GM21619 (cell line): Measurements from ENCODE around the gene KCTD5.
A peak's percentile ranks its signal among the peaks of the same experiment; 100 is the strongest.
"Not testable (repeated sequence)": the region's sequence is repeated elsewhere in the genome, so short reads cannot be mapped to it uniquely, and the experiment has no call there.

Experiments used
- ATAC-seq: cut with Tn5 transposase; IDR thresholded peaks from one replicate; pipeline ENCODE4 v1.9.1; 2021; ENCODE audit not compliant: unreplicated experiment

Gene KCTD5

GRCh38 chr16:2682209-2683021, at the start of gene KCTD5:
Gene KCTD5 (plus strand): TSS chr16:2682523. CDS start chr16:2682549, 26 bp downstream.
- peak; percentile 62 for ATAC-seq

DNA sequence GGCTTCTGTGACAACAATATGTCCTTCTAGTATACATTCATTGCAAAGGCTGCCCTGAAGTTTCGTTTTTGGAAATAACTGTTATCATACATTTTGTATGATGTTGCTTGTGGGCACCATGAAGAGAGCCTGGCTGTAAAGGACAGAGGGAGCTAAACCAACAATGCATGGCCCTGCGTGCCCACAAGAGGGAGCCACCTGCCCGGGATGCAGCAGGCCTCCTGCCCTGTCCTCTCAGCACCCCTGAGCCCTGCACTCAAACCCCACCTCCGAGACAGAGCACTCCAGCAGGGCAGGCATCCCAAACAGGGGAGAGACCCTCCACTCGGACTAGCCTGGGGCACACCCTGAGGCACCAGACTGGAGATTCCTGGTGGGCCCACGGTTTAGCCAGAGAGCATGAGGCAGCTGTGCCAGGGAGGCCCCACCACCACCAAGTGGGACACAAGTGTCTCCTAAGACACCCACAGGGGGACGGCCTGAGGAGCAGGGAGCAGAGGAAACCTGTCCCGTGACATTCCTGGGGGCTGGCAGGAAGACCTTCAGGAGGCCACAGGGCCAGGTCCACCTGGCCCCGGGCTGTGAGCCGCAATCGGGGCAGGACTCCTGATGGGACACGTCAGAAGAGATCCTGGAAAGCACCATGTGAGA, 43.1 kb upstream of the KCTD5 start:
- ATAC-seq: not testable (repeated sequence)

GRCh38 chr16:2639722-2640072, 42.6 kb upstream of the KCTD5 start:
- not testable (repeated sequence) for ATAC-seq

DNA sequence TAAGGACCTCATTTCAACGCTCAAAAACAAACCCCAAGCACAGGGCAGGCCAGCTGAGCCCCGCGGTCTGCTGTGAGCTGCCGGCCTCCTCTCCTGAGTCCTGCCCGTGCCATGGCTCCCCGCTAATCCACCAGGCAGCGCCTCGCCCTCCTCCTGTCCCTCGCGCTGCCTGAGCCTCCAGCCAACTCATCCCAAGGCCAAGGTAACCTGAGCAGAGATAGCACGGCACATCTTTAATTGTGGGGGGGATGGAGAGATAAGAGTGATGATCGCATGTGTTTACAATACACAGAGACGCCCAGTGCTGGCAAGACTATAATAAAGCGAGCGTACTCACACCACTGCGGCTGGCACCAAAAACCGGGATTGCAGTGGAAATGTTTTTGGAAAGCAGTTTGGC, 39.8 kb upstream of the KCTD5 start:
- not testable (repeated sequence) for ATAC-seq

DNA sequence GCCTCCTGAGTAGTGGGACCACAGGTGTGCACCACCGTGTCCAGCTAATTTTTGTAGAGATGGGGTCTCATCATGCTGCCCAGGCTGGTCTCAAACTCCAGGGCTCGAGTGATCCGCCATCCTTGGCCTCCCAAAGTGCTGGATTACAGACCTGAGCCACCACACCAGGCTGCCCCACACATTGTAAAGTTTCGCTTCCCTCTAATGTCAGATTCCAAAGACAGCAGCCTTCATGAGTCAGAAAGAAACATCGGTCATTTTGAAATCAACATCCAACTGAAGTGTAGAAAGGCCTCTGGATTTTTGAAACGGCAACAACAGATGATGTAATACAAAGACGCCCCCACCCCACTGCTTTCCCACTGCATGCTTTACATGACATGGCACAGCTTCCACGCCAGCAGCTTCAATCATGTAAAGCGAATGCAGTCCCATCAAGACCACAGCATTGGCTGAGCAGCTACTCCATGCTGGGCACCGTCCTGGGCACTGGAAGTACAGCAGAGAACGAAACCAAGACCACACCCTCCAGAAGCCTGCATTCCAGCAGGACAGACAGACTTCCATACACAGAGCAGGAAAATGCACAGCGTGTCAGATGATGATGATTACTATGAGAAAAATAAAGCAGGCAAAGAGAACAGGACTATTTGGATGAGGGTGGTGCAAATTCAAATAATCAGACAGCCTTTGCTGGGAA, 37.4 kb upstream of the KCTD5 start:
- not testable (repeated sequence) for ATAC-seq

DNA sequence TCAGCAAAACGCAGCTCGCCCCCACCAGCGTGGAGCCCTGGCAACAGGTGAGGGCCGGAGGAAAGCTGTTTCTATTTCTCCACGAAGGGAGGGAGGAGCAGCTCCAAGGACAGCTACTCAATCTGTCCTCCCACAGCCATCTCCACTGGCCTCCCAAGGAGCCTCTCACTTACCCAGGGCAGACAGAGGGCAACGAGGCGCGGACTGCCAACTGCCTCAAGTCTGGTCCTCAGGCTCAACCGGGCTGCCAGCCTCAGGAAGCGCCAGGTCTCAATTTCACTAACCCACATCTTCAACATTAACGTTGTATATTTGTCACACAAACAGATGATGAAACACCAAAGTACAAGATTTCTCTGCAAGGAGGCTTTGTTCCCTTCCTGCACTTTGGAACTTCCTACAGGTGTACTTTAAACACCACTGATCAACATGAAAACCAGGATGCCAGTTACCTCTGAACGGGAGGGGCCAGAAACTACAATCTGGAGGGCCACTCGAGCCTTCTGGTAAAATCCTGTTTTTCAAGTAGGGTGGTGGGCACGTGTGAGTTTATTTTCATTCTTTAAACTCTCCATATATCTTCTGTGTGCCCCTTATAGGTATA, 31.0 kb upstream of the KCTD5 start:
- not testable (repeated sequence) for ATAC-seq

DNA sequence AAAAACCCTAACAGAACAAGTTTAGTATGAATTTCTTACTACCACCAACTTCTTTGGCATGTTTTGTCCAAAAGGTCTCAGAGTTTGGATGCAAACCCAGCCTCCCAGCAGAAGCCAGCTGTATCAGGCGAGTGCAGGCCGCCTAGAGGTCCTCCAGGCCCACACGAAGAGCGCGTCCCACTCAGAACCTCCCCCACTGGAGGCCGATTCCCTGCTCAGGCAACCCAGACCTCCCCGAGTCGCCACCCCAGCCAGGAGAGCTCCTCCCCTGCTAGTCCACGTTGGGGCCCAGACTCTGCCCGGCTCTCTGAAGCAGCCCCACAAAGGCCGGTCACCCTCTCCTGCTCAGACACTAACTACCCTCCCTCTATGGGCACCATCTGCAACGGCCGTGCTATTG, 28.4 kb upstream of the KCTD5 start:
- not testable (repeated sequence) for ATAC-seq

- not testable (repeated sequence) for ATAC-seq
Measured at GRCh38 chr16:2654949-2655348, 27.4 kb upstream of the KCTD5 start.

DNA sequence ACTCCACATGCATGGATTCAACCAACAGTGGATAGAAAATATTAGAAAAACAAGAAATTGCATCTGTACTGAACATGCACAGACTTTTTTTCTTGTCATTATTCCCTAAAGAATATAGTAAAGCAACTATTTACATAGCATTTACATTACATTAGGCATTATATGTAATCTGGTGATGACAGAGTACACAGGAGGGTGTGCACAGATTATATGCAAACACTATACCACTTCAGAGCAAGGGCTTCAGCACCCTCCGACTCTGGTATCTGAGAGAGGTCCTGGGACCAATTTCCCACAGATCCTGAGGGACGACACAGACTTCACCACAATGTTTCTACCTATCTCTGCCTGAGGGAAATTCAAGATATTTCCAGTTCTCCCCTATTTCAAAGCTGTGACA, 25.3 kb upstream of the KCTD5 start:
- no peak for ATAC-seq

- not testable (repeated sequence) for ATAC-seq
Measured at GRCh38 chr16:2657803-2658202, 24.5 kb upstream of the KCTD5 start.

GRCh38 chr16:2659560-2659959, 22.8 kb upstream of the KCTD5 start:
- ATAC-seq: not testable (repeated sequence)

DNA sequence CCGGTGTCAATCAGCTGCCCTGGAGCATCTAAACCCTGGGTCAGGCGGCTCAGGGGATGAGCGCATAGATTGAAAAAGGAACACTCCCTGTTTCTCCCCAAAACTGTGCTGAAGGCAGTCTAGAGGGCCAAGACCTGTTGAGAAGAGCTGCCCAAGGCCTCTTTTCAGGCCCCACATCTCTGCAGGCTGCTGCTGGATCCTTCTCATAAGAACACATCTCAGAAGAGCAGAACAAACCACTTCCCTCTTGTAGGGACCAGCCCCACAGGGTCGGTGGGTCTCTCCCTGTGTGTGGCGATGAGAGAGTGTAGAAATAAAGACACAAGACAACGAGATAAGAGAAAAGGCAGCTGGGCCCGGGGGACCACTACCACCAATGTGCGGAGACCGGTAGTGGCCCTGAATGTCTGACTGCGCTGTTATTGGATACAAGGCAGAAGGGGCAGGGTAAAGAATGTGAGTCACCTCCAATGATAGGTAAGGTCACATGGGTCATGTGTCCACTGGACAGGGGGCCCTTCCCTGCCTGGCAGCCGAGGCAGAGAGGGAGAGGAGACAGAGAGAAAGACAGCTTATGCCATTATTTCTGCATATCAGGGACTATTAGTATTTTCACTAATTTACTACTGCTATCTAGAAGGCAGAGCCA, 22.2 kb upstream of the KCTD5 start:
- not testable (repeated sequence) for ATAC-seq

DNA sequence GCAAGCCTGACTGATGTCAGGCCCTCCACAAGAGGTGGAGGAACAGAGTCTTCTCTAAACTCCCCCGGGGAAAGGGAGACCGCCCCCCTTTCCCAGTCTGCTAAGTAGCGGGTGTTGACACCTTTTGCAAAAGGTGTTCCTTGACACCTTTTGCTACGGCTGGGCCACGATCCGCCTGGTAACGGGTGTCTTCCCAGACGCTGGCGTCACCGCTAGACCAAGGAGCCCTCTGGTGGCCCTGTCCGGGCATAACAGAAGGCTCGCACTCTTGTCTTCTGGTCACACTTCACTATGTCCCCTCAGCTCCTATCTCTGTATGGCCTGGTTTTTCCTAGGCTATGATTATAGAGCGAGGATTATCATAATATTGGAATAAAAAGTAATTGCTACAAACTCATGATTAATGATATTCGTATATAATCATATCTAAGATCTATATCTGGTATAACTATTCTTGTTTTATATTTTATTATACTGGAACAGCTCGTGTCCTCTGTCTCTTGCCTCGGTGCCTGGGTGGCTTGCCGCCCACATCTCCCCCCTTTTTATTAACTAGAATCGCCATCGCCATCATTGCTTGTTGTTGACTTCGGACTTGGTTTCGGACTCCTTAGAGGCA, 21.5 kb upstream of the KCTD5 start:
- ATAC-seq: not testable (repeated sequence)

DNA sequence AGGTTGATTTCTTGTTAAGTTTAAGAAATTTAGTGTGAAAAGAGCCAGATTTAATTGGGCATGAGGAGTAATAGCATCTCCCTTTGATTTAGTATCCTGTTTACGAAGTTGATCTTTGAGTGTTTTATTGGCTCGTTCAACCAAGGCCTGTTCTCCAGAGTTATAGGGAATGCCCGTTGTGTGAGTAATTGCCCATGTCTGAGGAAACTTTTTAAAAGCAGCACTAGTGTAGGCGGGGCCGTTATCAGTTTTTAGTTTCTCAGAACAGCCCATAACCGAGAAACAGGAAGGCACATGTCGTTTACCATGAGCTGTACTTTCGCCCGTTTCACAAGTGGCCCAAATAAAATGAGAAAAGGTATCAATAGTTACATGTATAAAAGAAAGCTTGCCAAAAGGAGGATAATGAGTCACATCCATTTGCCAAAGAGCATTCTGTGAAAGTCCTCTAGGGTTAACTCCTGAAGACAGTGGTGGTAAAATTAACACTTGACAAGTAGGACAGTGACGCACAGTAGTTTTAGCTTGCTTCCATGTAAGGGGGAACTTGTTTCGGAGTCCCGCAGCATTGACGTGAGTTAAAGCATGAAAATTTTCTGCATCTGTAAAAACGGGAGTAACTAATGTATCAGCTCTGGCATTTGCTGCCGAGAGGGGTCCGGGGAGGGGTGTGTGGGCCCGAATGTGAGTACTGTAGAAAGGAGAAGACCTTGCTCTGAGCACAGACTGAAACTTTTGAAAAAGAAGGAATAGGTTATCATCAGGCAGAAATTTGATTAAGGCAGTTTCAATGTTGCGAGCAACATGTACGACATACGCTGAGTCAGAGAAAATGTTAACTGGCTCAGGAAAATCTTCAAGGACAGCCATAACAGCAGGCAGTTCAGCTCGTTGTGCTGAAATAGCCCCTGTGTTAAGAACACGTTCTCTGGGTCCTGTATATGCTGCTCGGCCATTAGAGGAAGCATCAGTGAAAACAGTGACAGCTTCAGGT, 18.5 kb upstream of the KCTD5 start:
- no peak for ATAC-seq

- no peak for ATAC-seq
Measured at GRCh38 chr16:2664574-2664982, 17.7 kb upstream of the KCTD5 start.

DNA sequence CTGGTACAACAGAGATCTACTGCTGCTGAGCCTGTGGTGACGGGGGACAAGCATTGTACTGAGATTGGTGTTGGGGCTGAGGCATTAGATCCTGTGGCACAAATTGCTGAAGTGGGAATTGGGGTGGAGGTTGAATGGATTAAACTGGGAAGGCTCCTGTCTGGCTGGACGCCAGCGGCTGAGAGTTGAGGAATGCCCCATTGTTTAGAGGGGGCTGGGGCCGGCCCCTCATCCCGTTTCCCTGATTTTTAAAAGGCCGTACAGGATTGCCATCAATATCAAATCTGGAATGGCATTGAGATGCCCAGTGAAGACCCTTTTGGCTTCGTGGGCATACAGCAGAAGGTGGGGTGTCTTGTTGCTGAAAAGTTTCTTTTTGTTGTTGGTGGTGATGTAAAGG, 15.7 kb upstream of the KCTD5 start:
- not testable (repeated sequence) for ATAC-seq

DNA sequence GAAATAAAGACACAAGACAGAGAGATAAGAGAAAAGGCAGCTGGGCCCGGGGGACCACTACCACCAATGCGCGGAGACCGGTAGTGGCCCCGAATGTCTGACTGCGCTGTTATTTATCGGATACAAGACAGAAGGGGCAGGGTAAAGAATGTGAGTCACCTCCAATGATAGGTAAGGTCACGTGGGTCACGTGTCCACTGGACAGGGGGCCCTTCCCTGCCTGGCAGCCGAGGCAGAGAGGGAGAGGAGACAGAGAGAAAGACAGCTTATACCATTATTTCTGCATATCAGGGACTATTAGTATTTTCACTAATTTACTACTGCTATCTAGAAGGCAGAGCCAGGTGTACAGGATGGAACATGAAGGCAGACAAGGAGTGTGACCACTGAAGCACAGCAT, 12.7 kb upstream of the KCTD5 start:
- not testable (repeated sequence) for ATAC-seq

DNA sequence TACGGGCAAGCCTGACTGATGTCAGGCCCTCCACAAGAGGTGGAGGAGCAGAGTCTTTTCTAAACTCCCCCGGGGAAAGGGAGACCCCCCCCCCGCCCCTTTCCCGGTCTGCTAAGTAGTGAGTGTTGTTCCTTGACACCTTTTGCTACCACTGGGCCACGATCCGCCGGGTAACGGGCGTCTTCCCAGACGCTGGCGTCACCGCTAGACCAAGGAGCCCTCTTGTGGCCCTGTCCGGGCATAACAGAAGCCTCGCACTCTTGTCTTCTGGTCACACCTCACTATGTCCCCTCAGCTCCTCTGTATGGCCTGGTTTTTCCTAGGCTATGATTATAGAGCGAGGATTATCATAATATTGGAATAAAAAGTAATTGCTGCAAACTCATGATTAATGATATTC, 12.3 kb upstream of the KCTD5 start:
- not testable (repeated sequence) for ATAC-seq

GRCh38 chr16:2671193-2671592, 11.1 kb upstream of the KCTD5 start:
- not testable (repeated sequence) for ATAC-seq
